Brain microvascular endothelial cell (primary cell): ENCODE data around the gene GPR137.

Source experiments
- DNase-seq: peaks from one replicate; pipeline ENCODE4 v3.0.0-alpha.2; 2020
- H3K27ac ChIP-seq: fragments of 250-450 bp; sonication (Bioruptor Pico); 2 replicates; pipeline ENCODE4 v1.5.1; 2020; ENCODE audit warnings: mild to moderate bottlenecking, moderate library complexity
- H3K27me3 ChIP-seq: fragments of 250-450 bp; sonication (Bioruptor Pico); replicated peaks from 2 replicates; pipeline ENCODE4 v1.5.1; 2020; ENCODE audit warnings: mild to moderate bottlenecking
- H3K36me3 ChIP-seq: fragments of 250-450 bp; sonication (Bioruptor Pico); replicated peaks from 2 replicates; pipeline ENCODE4 v1.5.1; 2020; ENCODE audit warnings: mild to moderate bottlenecking
- H3K4me3 ChIP-seq: 2 replicates; pipeline ENCODE4 v1.5.1; 2011; ENCODE audit warnings: low read depth, mild to moderate bottlenecking, control low read depth, low read length, moderate library complexity
- in situ Hi-C: cut with HindIII; loops from 2 replicates; pipeline ENCODE4 v1.10.0; 2017; ENCODE audit warnings: low sequenced_read_pairs, low pct_ligation_motif_present
- TF ChIP-seq, protein P1 (sequence below): IDR thresholded peaks from 2 replicates; pipeline ENCODE4 v1.5.1; 2011; ENCODE audit warnings: low read depth, mild to moderate bottlenecking, moderate library complexity, low read length, control low read depth, inconsistent platforms; ENCODE audit errors: missing control alignments

Gene GPR137

DNA sequence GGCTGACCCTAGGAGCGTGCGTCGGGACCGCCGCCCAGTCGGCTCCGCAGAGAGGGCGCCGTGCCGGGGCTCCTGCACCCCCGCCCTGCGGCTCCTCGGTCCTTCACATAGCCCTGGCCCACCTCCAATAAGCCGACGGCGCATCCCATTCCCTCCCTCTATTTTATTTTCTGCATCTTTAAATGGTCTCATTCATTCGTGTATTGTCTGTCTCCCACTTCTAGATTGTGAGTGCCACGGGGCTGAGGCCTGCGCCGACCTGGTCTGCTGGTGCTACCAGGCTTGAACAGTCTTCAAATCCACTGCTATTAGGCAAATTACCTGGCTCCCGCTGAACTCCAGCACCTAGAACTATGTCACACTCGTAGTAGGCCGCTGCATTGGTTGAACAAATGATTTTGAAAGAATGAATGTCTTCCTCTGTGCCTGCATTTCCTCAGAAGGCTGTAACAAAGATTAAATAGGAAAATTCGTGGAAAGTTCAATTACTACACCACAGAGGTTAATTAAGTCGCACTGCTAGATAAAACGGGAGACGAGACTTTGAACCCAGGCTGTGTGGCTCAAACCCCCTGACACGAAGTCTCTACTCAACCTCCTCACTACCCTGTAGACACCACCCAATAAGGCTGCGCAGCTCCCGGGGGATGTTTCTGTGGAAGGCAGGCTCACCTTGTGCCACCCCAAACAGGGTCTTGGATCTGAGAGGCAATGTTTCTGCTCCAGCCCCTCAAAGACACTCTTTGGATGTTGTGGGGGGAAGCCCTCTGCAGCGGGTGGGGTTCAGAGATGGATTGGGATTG lies 37.7 kb upstream of the GPR137 start:
- Histone ChIP-seq H3K4me3 (peak overlapping the region; percentile 70), H3K36me3 (peaks cover 11% of the 10 kb centered on the region), H3K27ac (no peak overlapping the region), H3K27me3 (no peaks in the 10 kb centered on the region)
- TF ChIP-seq, protein P1, sequence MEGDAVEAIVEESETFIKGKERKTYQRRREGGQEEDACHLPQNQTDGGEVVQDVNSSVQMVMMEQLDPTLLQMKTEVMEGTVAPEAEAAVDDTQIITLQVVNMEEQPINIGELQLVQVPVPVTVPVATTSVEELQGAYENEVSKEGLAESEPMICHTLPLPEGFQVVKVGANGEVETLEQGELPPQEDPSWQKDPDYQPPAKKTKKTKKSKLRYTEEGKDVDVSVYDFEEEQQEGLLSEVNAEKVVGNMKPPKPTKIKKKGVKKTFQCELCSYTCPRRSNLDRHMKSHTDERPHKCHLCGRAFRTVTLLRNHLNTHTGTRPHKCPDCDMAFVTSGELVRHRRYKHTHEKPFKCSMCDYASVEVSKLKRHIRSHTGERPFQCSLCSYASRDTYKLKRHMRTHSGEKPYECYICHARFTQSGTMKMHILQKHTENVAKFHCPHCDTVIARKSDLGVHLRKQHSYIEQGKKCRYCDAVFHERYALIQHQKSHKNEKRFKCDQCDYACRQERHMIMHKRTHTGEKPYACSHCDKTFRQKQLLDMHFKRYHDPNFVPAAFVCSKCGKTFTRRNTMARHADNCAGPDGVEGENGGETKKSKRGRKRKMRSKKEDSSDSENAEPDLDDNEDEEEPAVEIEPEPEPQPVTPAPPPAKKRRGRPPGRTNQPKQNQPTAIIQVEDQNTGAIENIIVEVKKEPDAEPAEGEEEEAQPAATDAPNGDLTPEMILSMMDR: no peak
- in situ Hi-C loops: no loop called here
- DNase-seq: no peak

DNA sequence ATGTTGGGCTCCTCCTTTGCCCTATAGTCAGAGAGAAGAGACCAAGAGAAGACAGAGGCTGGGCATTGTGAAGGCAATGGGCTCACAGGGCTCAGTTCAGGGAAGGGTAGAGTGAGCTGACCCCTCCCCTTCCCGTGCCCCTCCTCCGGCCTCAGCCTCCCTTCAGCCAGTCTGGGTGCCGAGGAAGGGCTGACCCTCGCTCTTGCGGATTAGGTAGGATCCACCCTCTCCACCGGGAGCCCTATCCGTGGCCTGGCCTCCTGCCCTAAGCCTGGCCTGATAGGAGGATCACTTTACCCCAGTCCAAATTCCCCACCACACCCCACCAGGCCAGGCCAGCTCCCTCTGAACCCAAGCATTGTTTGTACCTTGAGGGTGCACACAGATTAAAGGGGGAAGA lies 37.1 kb upstream of the GPR137 start:
- no peak for DNase-seq
- TF ChIP-seq, protein P1: no peak
- no peak overlapping the region for H3K27ac ChIP-seq
- H3K36me3 ChIP-seq: peaks cover 5% of the 10 kb centered on the region
- no peaks in the 10 kb centered on the region for H3K27me3 ChIP-seq
- H3K4me3 ChIP-seq: no peak overlapping the region
- in situ Hi-C loops: no loop called here

DNA sequence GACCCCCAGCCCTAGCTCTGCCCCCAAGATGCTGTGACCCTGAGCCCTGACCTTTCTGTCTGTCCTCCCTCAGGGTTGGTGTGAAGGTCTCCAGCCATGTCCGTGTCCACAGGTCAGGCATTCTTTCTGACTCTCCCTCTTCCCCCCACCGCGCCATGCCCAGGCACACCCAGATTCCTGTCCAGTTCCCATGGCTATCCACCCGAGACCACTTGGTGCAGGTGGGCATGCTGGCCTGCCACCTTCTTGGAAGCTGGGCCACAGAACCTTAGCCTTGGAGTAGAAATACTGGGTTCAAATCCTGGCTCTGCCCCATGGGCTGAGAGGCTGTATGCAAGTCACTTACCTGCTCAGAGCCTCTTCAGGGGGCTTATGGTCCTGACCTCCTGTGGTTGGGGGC lies 36.6 kb upstream of the GPR137 start:
- peaks cover 3% of the 10 kb centered on the region for H3K36me3 ChIP-seq
- DNase-seq: no peak
- no peak overlapping the region for H3K27ac ChIP-seq
- TF ChIP-seq, protein P1: no peak
- H3K27me3 ChIP-seq: no peaks in the 10 kb centered on the region
- in situ Hi-C loops: no loop called here
- H3K4me3 ChIP-seq: no peak overlapping the region

DNA sequence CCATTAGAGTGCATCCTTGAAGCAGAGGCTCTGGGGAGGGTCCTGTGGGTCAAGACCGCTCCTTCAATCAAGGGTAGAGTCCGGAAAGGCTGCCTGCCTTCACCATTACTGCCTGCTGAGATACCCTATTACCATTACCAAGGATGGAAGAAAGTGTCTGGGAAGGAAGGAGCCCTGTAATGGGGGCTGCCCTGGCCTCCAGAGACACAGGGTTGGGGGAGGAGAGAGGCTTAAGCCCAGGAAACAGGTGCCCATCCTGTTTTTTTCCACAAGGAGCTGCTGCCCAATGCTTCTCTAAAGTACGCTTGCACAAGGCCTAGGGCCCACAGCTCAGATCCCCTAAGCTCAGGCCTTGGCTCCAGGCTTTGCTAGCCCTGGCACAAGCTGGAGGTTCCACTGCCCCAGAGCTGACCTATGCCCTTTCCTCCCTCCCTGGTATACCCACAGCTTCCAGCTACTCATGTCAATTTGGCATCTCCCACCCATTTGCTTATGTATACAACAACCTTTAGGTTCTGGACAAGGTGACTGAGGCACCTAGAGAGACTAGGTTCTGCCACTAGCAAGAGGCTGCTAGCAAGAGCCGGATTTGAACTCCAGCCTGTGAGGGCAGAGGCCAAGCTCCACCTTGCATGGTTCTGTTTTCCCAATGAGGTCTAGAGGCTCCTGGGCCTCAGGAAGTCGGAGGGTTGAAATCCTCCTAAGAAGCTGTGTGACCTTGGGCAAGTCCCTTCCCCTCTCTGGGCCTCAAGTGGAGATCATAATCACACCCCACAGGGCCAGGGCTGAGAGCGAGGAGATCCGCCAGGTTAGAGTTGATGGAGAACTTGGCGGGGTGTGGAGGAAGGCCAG lies 35.9 kb upstream of the GPR137 start:
- Histone ChIP-seq H3K27me3 (no peaks in the 10 kb centered on the region), H3K27ac (no peak overlapping the region), H3K36me3 (peaks cover 3% of the 10 kb centered on the region), H3K4me3 (no peak overlapping the region)
- TF ChIP-seq, protein P1: no peak
- DNase-seq: no peak
- in situ Hi-C loops: no loop called here

DNA sequence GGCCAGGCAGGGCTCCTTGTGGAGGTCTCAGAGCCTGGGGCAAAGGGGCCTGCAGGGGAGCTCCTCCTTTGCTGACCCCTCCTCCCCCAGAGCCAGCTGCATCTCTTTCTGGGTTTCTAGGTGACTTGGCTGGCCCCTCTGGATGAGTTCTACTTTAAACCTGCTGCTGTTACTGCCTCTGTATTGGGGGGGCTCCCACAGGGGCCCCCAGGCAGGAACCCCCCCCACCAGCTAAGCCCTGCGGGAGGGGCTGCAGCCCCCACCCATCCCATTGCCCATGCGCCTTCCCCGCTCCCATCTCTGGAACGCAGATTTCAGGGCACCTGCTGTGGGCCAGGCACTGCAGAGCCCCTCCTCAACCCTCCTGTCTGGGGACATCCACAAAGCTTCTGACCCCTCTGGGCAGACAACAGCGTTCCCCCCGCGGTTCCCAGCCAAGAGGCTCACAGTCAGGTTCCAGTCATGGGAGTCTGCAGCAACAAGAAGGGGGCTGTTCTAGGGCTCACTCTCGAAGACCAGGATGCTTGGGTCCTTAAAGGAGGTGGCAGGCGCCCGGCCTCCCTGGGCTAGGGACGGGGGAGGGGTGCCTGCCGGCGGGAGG lies 35.1 kb upstream of the GPR137 start:
- no peaks in the 10 kb centered on the region for H3K27me3 ChIP-seq
- TF ChIP-seq, protein P1: no peak
- no peak for DNase-seq
- H3K4me3 ChIP-seq: peak overlapping the region; percentile 61
- H3K36me3 ChIP-seq: peaks cover 10% of the 10 kb centered on the region
- no peak overlapping the region for H3K27ac ChIP-seq
- in situ Hi-C loops: no loop called here
